MM.1S (cell line): ENCODE results near the gene USP6NL.

Source experiments
- EZH2 ChIP-seq: fragments of 300-600 bp; sonication (generic); optimal IDR thresholded peaks from 2 replicates; pipeline ENCODE3; 2017; ENCODE audit warnings: low read depth, mild to moderate bottlenecking, antibody characterized with exemption, low read length, mixed read lengths
- EZH2phosphoT487 ChIP-seq: fragments of 300-600 bp; sonication (generic); IDR thresholded peaks from 2 replicates; pipeline ENCODE4 v1.6.1; 2018; ENCODE audit warnings: antibody characterized with exemption, low read length
- TF ChIP-seq, protein P1 (sequence below): fragments of 300-600 bp; sonication (generic); IDR thresholded peaks from 2 replicates; pipeline ENCODE4 v1.5.1; 2016; ENCODE audit warnings: antibody characterized with exemption, low read length, mixed read lengths

DNA sequence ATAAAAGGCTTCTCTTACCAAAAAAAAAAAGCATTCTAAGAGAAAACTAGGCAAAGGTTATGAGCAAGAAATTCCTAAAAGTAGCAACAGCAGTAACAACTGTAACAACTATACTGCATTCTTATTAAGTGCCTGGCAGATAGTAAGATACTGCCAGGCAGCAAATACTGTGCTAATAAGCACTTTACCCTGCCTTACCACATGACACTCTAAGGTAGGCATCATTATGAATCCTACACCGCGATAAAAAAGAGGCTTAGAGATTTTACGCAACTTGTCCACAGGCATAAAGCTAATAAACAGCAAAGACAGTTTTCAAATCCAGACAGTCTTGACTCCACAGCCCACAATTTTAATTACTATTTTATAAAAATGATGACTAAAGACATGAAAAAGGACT lies 83.2 kb downstream of the USP6NL start:
- TF ChIP-seq, protein P1, sequence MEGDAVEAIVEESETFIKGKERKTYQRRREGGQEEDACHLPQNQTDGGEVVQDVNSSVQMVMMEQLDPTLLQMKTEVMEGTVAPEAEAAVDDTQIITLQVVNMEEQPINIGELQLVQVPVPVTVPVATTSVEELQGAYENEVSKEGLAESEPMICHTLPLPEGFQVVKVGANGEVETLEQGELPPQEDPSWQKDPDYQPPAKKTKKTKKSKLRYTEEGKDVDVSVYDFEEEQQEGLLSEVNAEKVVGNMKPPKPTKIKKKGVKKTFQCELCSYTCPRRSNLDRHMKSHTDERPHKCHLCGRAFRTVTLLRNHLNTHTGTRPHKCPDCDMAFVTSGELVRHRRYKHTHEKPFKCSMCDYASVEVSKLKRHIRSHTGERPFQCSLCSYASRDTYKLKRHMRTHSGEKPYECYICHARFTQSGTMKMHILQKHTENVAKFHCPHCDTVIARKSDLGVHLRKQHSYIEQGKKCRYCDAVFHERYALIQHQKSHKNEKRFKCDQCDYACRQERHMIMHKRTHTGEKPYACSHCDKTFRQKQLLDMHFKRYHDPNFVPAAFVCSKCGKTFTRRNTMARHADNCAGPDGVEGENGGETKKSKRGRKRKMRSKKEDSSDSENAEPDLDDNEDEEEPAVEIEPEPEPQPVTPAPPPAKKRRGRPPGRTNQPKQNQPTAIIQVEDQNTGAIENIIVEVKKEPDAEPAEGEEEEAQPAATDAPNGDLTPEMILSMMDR = no peak
- TF ChIP-seq EZH2 (no peak), EZH2phosphoT487 (no peak)
